ENCODE results near the gene ZGLP1.

Gene ZGLP1

GRCh38 chr19:10290357-10290875 lies 19.2 kb downstream of the ZGLP1 start:
- Histone ChIP-seq H3K4me3 (ENCODE audit: low read depth, low read length) (no peak overlapping the region), H2BK12ac (ENCODE audit: low read length) (no peak overlapping the region), H3K36me3 (ENCODE audit: control insufficient read depth in 1 of 2, insufficient read depth in 2 of 2, low read length in 2 of 2) (no peaks in the 10 kb centered on the region), H3K79me2 (ENCODE audit: control insufficient read depth, insufficient read depth, low read length, poor library complexity) (no peaks in the 10 kb centered on the region), H4K8ac (ENCODE audit: low read depth, low read length) (no peak overlapping the region), H3K4ac (ENCODE audit: low read depth, low read length) (no peak overlapping the region), H2BK5ac (ENCODE audit: low read depth, low read length, poor library complexity) (no peak overlapping the region), H2AK5ac (ENCODE audit: low read length) (no peak overlapping the region), H3K4me2 (ENCODE audit: low read length) (no peak overlapping the region), H3K23ac (ENCODE audit: low read length) (no peak overlapping the region), H3K4me1 (ENCODE audit: control insufficient read depth in 1 of 2, insufficient read depth in 2 of 2, low read length in 2 of 2) (peaks cover 17 to 28% of the 10 kb centered on the region in 2 experiments), H2BK120ac (ENCODE audit: insufficient read depth, low read length, poor library complexity) (no peak overlapping the region), H3K27ac (ENCODE audit: low read depth, low read length) (no peak overlapping the region), H4K12ac (ENCODE audit: low read depth, low read length) (no peak overlapping the region), H4K91ac (ENCODE audit: low read depth, low read length) (no peak overlapping the region), H3K14ac (ENCODE audit: low read length) (no peak overlapping the region), H3K9ac (ENCODE audit: low read length) (no peak overlapping the region), H3K79me1 (ENCODE audit: low read length) (no peaks in the 10 kb centered on the region), H3K9me3 (ENCODE audit: insufficient read depth, low read depth, low read length) (peaks cover 47% of the 10 kb centered on the region), H3K18ac (ENCODE audit: low read length) (no peak overlapping the region), H3K27me3 (ENCODE audit: insufficient read depth, low read length) (peaks cover 86% of the 10 kb centered on the region), H2AFZ (ENCODE audit: insufficient read depth, low read length, poor library complexity) (no peak overlapping the region)
- DNase-seq, result no peak
- WGBS (ENCODE audit: extremely low coverage, insufficient coverage, insufficient read length), result no CpG with 5 or more reads among the region's 30 CpGs

- no peak within 1 kb of the TSS for H3K18ac ChIP-seq (ENCODE audit: low read length)
- no peak within 1 kb of the TSS for H4K12ac ChIP-seq (ENCODE audit: low read depth, low read length)
- no peak within 1 kb of the TSS for H3K23ac ChIP-seq (ENCODE audit: low read length)
- H4K8ac ChIP-seq (ENCODE audit: low read depth, low read length), result no peak within 1 kb of the TSS
- no peaks in the 10 kb centered on the region for H3K79me2 ChIP-seq (ENCODE audit: control insufficient read depth, insufficient read depth, low read length, poor library complexity)
- no peak within 1 kb of the TSS for H2BK5ac ChIP-seq (ENCODE audit: low read depth, low read length, poor library complexity)
- peak within 1 kb of the TSS; percentile 27 for H2AFZ ChIP-seq (ENCODE audit: insufficient read depth, low read length, poor library complexity)
- peaks cover 81% of the 10 kb centered on the region for H3K27me3 ChIP-seq (ENCODE audit: insufficient read depth, low read length)
- H3K9ac ChIP-seq (ENCODE audit: low read length), result no peak within 1 kb of the TSS
- no CpG with 5 or more reads among the region's 45 CpGs for WGBS (ENCODE audit: extremely low coverage, insufficient coverage, insufficient read length)
- no peak within 1 kb of the TSS for H3K4ac ChIP-seq (ENCODE audit: low read depth, low read length)
- peaks cover 0 to 2% of the 10 kb centered on the region in 2 experiments for H3K36me3 ChIP-seq (ENCODE audit: control insufficient read depth in 1 of 2, insufficient read depth in 2 of 2, low read length in 2 of 2)
- no peak within 1 kb of the TSS for H3K4me3 ChIP-seq (ENCODE audit: low read depth, low read length)
- peaks cover 17 to 24% of the 10 kb centered on the region in 2 experiments for H3K4me1 ChIP-seq (ENCODE audit: control insufficient read depth in 1 of 2, insufficient read depth in 2 of 2, low read length in 2 of 2)
- H2AK5ac ChIP-seq (ENCODE audit: low read length), result no peak within 1 kb of the TSS
- peaks cover 43% of the 10 kb centered on the region for H3K9me3 ChIP-seq (ENCODE audit: insufficient read depth, low read depth, low read length)
- H3K79me1 ChIP-seq (ENCODE audit: low read length), result no peaks in the 10 kb centered on the region
- no peak within 1 kb of the TSS for H2BK12ac ChIP-seq (ENCODE audit: low read length)
- no peak within 1 kb of the TSS for H3K27ac ChIP-seq (ENCODE audit: low read depth, low read length)
- H4K91ac ChIP-seq (ENCODE audit: low read depth, low read length), result no peak within 1 kb of the TSS
- DNase-seq, result peak in 1 of 2 donors; percentile 26
- no peak within 1 kb of the TSS for H3K14ac ChIP-seq (ENCODE audit: low read length)
- H2BK120ac ChIP-seq (ENCODE audit: insufficient read depth, low read length, poor library complexity), result no peak within 1 kb of the TSS
- peak within 1 kb of the TSS; percentile 46 for H3K4me2 ChIP-seq (ENCODE audit: low read length)
Measured at GRCh38 chr19:10289836-10290356, 19.7 kb downstream of the ZGLP1 start, which contains the start of gene ICAM5. ICAM5 (plus strand) TSS chr19:10289952; CDS start chr19:10290044, 92 bp downstream.

DNA sequence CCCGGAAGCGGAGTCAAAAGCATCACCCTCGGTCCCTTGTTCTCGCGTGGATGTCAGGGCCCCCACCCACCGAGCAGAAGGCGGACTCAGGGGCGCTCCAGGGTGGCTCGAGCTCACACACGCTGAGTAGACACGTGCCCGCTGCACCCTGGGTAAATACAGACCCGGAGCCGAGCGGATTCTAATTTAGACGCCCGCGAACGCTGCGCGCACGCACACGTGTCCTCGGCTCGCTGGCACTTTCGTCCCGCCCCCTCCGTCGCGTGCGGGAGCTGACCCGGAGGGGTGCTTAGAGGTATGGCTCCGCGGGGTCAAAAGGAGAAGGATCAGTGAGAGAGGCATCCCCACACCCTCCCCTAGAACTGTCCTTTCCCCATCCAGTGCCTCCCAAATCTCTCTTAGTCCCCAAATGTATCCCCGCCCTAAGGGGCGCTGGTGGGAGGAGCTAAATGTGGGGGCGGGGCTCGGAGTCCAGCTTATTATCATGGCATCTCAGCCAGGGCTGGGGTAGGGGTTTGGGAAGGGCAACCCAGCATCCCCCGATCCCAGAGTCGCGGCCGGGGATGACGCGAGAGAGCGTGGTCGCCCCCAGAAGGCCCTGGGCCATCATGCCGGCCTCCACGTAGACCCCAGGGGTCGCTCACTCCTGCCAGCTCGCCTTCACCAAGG lies 20.3 kb downstream of the ZGLP1 start:
- Histone ChIP-seq H3K4me1 (ENCODE audit: control insufficient read depth in 1 of 2, insufficient read depth in 2 of 2, low read length in 2 of 2) (peaks cover 17 to 24% of the 10 kb centered on the region in 2 experiments), H3K27ac (ENCODE audit: low read depth, low read length) (no peak overlapping the region), H3K9ac (ENCODE audit: low read length) (no peak overlapping the region)

DNA sequence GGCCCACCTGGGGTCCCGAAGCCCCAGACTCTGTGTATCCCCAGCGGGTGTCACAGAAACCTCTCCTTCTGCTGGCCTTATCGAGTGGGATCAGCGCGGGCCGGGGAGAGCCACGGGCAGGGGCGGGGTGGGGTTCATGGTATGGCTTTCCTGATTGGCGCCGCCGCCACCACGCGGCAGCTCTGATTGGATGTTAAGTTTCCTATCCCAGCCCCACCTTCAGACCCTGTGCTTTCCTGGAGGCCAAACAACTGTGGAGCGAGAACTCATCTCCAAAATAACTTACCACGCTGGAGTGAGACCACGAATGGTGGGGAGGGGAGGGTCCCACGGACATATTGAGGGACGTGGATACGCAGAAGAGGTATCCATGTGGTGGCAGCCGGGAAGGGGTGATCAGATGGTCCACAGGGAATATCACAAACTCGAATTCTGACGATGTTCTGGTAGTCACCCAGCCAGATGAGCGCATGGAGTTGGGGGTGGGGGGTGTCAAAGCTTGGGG lies 20.9 kb downstream of the ZGLP1 start:
- H2AK5ac ChIP-seq (ENCODE audit: low read length), result no peak overlapping the region
- no peak overlapping the region for H3K23ac ChIP-seq (ENCODE audit: low read length)
- H2AFZ ChIP-seq (ENCODE audit: insufficient read depth, low read length, poor library complexity), result peak overlapping the region; percentile 27
- WGBS (ENCODE audit: extremely low coverage, insufficient coverage, insufficient read length), result no CpG with 5 or more reads among the region's 23 CpGs
- peak in 1 of 2 donors; percentile 39 for DNase-seq
- H3K79me1 ChIP-seq (ENCODE audit: low read length), result no peaks in the 10 kb centered on the region
- H3K4me2 ChIP-seq (ENCODE audit: low read length), result peak overlapping the region; percentile 46
- no peak overlapping the region for H2BK120ac ChIP-seq (ENCODE audit: insufficient read depth, low read length, poor library complexity)
- peaks cover 69% of the 10 kb centered on the region for H3K27me3 ChIP-seq (ENCODE audit: insufficient read depth, low read length)
- peaks cover 17 to 24% of the 10 kb centered on the region in 2 experiments for H3K4me1 ChIP-seq (ENCODE audit: control insufficient read depth in 1 of 2, insufficient read depth in 2 of 2, low read length in 2 of 2)
- no peak overlapping the region for H4K91ac ChIP-seq (ENCODE audit: low read depth, low read length)
- H3K9me3 ChIP-seq (ENCODE audit: insufficient read depth, low read depth, low read length), result peaks cover 35% of the 10 kb centered on the region
- no peak overlapping the region for H4K8ac ChIP-seq (ENCODE audit: low read depth, low read length)
- no peak overlapping the region for H3K4ac ChIP-seq (ENCODE audit: low read depth, low read length)
- H3K18ac ChIP-seq (ENCODE audit: low read length), result no peak overlapping the region
- no peak overlapping the region for H2BK5ac ChIP-seq (ENCODE audit: low read depth, low read length, poor library complexity)
- no peak overlapping the region for H3K4me3 ChIP-seq (ENCODE audit: low read depth, low read length)
- no peak overlapping the region for H2BK12ac ChIP-seq (ENCODE audit: low read length)
- H3K27ac ChIP-seq (ENCODE audit: low read depth, low read length), result no peak overlapping the region
- no peaks in the 10 kb centered on the region for H3K79me2 ChIP-seq (ENCODE audit: control insufficient read depth, insufficient read depth, low read length, poor library complexity)
- no peak overlapping the region for H3K9ac ChIP-seq (ENCODE audit: low read length)
- no peak overlapping the region for H3K14ac ChIP-seq (ENCODE audit: low read length)
- no peak overlapping the region for H4K12ac ChIP-seq (ENCODE audit: low read depth, low read length)
- peaks cover 0 to 2% of the 10 kb centered on the region in 2 experiments for H3K36me3 ChIP-seq (ENCODE audit: control insufficient read depth in 1 of 2, insufficient read depth in 2 of 2, low read length in 2 of 2)

More for the DNA sequence above, 20.3 kb downstream of the ZGLP1 start:
- H3K14ac ChIP-seq (ENCODE audit: low read length), result no peak overlapping the region
- H3K79me2 ChIP-seq (ENCODE audit: control insufficient read depth, insufficient read depth, low read length, poor library complexity), result no peaks in the 10 kb centered on the region
- H2AK5ac ChIP-seq (ENCODE audit: low read length), result no peak overlapping the region
- no peak overlapping the region for H2BK120ac ChIP-seq (ENCODE audit: insufficient read depth, low read length, poor library complexity)
- peaks cover 40% of the 10 kb centered on the region for H3K9me3 ChIP-seq (ENCODE audit: insufficient read depth, low read depth, low read length)
- peak overlapping the region; percentile 27 for H2AFZ ChIP-seq (ENCODE audit: insufficient read depth, low read length, poor library complexity)
- no peak overlapping the region for H3K4me3 ChIP-seq (ENCODE audit: low read depth, low read length)
- no peak overlapping the region for H4K8ac ChIP-seq (ENCODE audit: low read depth, low read length)
- peaks cover 0 to 2% of the 10 kb centered on the region in 2 experiments for H3K36me3 ChIP-seq (ENCODE audit: control insufficient read depth in 1 of 2, insufficient read depth in 2 of 2, low read length in 2 of 2)
- H3K18ac ChIP-seq (ENCODE audit: low read length), result no peak overlapping the region
- H2BK12ac ChIP-seq (ENCODE audit: low read length), result no peak overlapping the region
- H4K91ac ChIP-seq (ENCODE audit: low read depth, low read length), result no peak overlapping the region
- peaks cover 75% of the 10 kb centered on the region for H3K27me3 ChIP-seq (ENCODE audit: insufficient read depth, low read length)
- H3K4me2 ChIP-seq (ENCODE audit: low read length), result peak overlapping the region; percentile 46
- H3K79me1 ChIP-seq (ENCODE audit: low read length), result no peaks in the 10 kb centered on the region
- DNase-seq, result peak in 1 of 2 donors; percentile 60
- no peak overlapping the region for H3K23ac ChIP-seq (ENCODE audit: low read length)
- no CpG with 5 or more reads among the region's 50 CpGs for WGBS (ENCODE audit: extremely low coverage, insufficient coverage, insufficient read length)
- H2BK5ac ChIP-seq (ENCODE audit: low read depth, low read length, poor library complexity), result no peak overlapping the region
- no peak overlapping the region for H3K4ac ChIP-seq (ENCODE audit: low read depth, low read length)
- H4K12ac ChIP-seq (ENCODE audit: low read depth, low read length), result no peak overlapping the region

Data from trophoblast cell (in vitro differentiated cells and primary cell).